T-helper 17 cell (primary cell): ENCODE results near the gene ITIH3. TPM values are rescaled to one million over a fixed set of nuclear protein-coding genes. Genes with fewer than 3 reads are reported as not detected.

Source experiments
- ATAC-seq: fragments of 150-1000 bp; cut with Tn5 transposase; 2 replicates; pipeline ENCODE4 v1.10.0; 2021; ENCODE audit warnings: mild to moderate bottlenecking, moderate library complexity
- DNase-seq, 3 donors: peaks; one replicate each; pipeline versions ENCODE4 v3.0.0 to v3.0.0-alpha.2; 2020 to 2021
- H3K9me3 ChIP-seq: one replicate; pipeline ENCODE4 v1.7.0; 2013; ENCODE audit warnings: low read length, mild to moderate bottlenecking; ENCODE audit not compliant: control insufficient read depth, poor library complexity, severe bottlenecking
- H3K27ac Mint-ChIP-seq: one replicate; pipeline ENCODE4 v1.8.0; 2022; ENCODE audit warnings: mild to moderate bottlenecking, moderate library complexity, mixed read lengths
- H3K27me3 Mint-ChIP-seq: one replicate; pipeline ENCODE4 v1.8.0; 2022; ENCODE audit warnings: mixed read lengths
- H3K36me3 Mint-ChIP-seq: one replicate; pipeline ENCODE4 v1.8.0; 2022; ENCODE audit warnings: low read depth, mixed read lengths
- H3K4me1 Mint-ChIP-seq: one replicate; pipeline ENCODE4 v1.8.0; 2022; ENCODE audit warnings: mild to moderate bottlenecking, mixed read lengths
- H3K4me3 Mint-ChIP-seq: one replicate; pipeline ENCODE4 v1.8.0; 2022; ENCODE audit warnings: mild to moderate bottlenecking, moderate library complexity, mixed read lengths
- total RNA-seq, 4 donors: library from RNA in 2 of 4; stranded (reverse) in 2 of 4; gene quantifications; one replicate each; pipeline ENCODE4 v1.2.3 and lab custom pipeline; 2022 to 2026

Gene ITIH3
- total RNA-seq, 2 donors from 2014 or later = not detected

- Mint-ChIP-seq H3K27me3 (no peaks in the 10 kb centered on the region), H3K4me3 (no peak overlapping the region), H3K36me3 (peaks cover 7% of the 10 kb centered on the region), H3K27ac (peak overlapping the region; percentile 37), H3K4me1 (peaks cover 22% of the 10 kb centered on the region)
- ATAC-seq (no peak), DNase-seq (no peak)
- H3K9me3 ChIP-seq = no peaks in the 10 kb centered on the region
Measured at GRCh38 chr3:52856666-52857065, 62.1 kb downstream of the ITIH3 start.

DNA sequence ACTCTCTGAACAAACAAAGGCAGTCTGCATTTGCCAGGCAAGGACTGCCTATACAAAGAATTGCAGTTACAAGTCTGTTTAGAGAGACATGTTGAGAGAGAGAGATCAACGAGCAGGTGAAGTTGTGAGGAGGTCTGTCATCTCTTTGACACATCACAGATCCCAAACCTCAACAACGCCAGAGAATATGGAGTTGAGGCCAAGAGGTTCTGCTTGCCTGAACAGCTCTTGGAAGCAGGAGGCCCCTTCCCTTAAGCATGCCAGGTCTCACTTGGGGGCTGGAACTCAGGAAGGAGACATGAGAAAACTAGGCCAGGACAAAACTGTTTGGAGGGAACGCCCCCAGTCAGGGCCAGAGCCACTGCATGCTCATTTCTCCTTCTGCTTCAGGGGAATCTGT, 62.5 kb downstream of the ITIH3 start:
- H3K4me3 Mint-ChIP-seq = no peak overlapping the region
- H3K36me3 Mint-ChIP-seq = peaks cover 7% of the 10 kb centered on the region
- H3K27me3 Mint-ChIP-seq = no peaks in the 10 kb centered on the region

DNA sequence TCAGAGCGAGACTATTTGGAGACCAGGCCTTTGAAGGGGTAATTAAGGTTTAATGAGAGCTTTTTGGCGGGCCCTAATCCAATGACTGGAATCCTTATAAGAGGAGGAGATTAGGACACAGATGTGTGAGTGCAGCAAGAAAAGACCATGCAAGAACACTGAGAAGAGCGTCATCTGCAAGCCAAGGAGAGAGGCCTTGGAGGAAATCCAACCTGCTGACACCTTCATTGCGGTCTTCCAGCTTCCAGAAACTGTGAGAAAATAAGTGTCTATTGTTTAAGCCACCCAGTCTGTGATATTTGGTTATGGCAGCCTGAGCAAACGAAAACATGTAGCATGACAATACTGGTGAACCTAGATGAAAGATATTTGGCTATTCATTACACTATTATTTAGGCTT, 63.3 kb downstream of the ITIH3 start:
- ATAC-seq (no peak), DNase-seq (no peak)
- peak overlapping the region; percentile 19 for H3K27ac Mint-ChIP-seq
- H3K4me1 Mint-ChIP-seq = peaks cover 32% of the 10 kb centered on the region
- no peaks in the 10 kb centered on the region for H3K27me3 Mint-ChIP-seq
- H3K36me3 Mint-ChIP-seq = peaks cover 7% of the 10 kb centered on the region
- H3K4me3 Mint-ChIP-seq = no peak overlapping the region
- H3K9me3 ChIP-seq = no peaks in the 10 kb centered on the region

More for the DNA sequence above, 62.5 kb downstream of the ITIH3 start:
- no peak for DNase-seq
- Mint-ChIP-seq H3K27ac (peak overlapping the region; percentile 37), H3K4me1 (peaks cover 27% of the 10 kb centered on the region)
- no peak for ATAC-seq
- no peaks in the 10 kb centered on the region for H3K9me3 ChIP-seq

Other genes with a start within 250 kb of the ITIH3 start
- 10 to 100 TPM; 62.8 to 70.8 TPM for gene PBRM1, start 108.9 kb upstream of the ITIH3 start, total RNA-seq
- gene GNL3, start 108.8 kb upstream of the ITIH3 start, total RNA-seq = 100 to 1,000 TPM; 109 to 117 TPM
- 10 to 100 TPM; 18.9 to 23.0 TPM for gene GLT8D1, start 89.0 kb upstream of the ITIH3 start, total RNA-seq
- 10 to 100 TPM; 62.6 to 63.7 TPM for gene SPCS1, start 88.7 kb upstream of the ITIH3 start, total RNA-seq
- 10 to 100 TPM in 1 of 2 donors, 1 to 10 TPM in 1; 7.3 to 14.7 TPM for gene NEK4, start 23.9 kb upstream of the ITIH3 start, total RNA-seq
- not detected for gene ITIH1, start 17.2 kb upstream of the ITIH3 start, total RNA-seq
- gene ITIH4, start 35.9 kb downstream of the ITIH3 start, total RNA-seq = 10 to 100 TPM; 25.8 to 40.6 TPM
- gene MUSTN1, start 40.2 kb downstream of the ITIH3 start, total RNA-seq = 10 to 100 TPM; 12.3 to 16.0 TPM
- 10 to 100 TPM; 41.1 to 42.6 TPM for gene STIMATE, start 102.8 kb downstream of the ITIH3 start, total RNA-seq